ENCODE results near the gene AAR2.

The AAR2 gene

GRCh38 chr20:36279776-36280175 lies 43.5 kb downstream of the AAR2 start:
- DNase-seq (ENCODE audit: low spot score), result no peak

GRCh38 chr20:36281785-36282380 lies 45.6 kb downstream of the AAR2 start:
- no peak for DNase-seq (ENCODE audit: low spot score)

DNA sequence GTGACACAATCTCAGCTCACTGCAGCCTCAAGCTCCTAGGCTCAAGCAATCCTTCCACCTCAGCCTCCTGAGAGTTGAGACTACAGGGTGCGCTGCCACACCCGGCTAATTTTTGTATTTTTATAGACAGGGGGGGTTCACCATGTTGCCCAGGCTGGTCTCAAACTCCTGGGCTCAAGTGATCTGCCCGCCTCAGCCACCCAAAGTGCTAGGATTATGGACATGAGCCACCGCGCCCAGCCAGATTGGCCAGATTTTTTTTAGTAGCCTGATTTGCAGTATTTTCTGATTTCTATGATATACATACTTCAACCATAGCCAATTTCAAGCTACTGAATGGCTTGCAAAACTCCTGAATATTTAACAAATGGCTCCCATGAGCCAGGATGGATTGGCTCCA lies 48.5 kb downstream of the AAR2 start:
- no peak for DNase-seq (ENCODE audit: low spot score)

GRCh38 chr20:36285746-36286447 lies 49.6 kb downstream of the AAR2 start:
- DNase-seq (ENCODE audit: low spot score), result no peak

- DNase-seq (ENCODE audit: low spot score), result no peak
Observed at GRCh38 chr20:36297656-36298055, 61.4 kb downstream of the AAR2 start.

- DNase-seq (ENCODE audit: low spot score), result no peak
Observed at GRCh38 chr20:36298061-36298460, 61.8 kb downstream of the AAR2 start.

DNA sequence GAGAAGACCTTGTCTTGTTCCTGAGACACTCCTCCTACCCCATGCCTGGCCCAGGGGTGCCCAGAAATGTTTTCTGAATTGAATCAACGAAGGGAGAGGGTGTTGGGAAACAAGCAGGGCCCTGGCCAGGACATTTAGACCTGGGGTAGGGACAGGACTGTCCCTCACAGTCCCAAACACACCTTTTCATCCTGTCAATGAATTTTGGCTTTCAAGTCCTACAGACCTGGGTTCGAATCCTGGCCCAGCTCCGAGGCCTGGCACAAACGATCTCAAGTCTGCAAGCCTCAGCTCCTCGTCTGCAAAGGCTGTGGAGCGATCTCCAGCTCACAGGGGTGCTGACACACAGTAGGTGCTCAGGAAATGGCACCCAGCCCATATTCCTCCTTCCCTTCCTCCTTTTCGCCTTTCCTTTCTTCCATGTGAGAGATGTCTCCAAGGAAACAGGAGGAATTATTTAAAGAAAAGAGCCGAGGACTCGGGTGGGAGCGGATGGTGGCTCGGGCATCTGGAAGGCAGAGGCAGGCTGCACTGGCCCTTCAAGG lies 62.6 kb downstream of the AAR2 start:
- no peak for DNase-seq (ENCODE audit: low spot score)

DNA sequence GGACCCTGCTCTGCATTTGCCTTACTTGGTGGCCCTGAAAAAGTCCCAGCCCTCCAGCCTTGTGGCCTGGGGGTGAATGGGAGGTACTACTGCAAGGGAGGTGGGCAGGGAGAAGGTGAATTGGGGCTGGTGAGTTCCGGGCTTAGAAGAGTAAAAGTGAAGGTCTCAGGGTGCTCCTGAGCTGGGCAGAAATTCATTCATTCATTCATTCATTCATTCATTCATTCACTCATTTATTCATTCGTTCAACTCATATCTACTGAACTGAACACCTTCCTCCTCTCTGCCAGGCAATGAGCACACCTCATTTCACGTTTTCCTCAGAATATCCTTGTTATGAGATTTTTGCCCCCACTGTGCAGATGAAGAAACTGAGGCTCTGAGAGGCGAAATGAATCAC lies 63.2 kb downstream of the AAR2 start:
- no peak for DNase-seq (ENCODE audit: low spot score)

DNA sequence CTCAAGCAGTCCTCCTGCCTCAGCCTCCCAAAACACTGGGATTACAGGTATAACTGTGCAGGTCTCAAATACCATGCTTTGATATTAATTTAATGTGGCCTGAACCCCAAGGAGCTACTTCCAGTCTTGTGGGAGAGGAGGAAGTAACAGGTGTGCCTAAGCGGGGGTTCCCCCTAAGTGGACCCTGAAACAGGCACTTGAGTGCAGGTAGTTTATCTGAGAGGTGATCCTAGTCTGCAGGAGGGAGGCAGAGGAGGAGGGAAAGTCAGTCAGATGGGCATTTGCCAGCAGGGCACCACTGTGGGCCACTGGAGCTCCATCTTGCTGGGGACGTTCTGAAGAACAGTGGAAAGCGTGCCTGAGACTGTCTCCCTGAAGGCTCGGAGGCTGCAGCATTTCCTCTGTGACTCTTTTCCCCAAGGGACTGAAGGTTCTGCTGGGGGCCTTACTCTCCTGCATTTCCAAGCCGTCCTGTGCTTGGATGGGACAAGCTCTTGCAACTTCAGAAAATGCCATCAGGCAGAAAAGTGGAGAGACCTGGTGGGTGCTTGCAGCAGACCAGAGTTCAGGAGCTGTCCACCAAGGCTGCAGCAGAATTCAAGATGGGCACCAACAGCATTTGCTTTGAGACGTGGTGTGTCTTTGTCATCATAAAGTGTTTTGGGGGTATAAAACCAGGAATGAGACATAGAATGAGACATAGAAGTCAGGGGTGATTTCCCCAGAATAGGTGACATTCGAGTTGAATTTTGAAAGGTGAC lies 65.3 kb downstream of the AAR2 start:
- DNase-seq (ENCODE audit: low spot score), result no peak

DNA sequence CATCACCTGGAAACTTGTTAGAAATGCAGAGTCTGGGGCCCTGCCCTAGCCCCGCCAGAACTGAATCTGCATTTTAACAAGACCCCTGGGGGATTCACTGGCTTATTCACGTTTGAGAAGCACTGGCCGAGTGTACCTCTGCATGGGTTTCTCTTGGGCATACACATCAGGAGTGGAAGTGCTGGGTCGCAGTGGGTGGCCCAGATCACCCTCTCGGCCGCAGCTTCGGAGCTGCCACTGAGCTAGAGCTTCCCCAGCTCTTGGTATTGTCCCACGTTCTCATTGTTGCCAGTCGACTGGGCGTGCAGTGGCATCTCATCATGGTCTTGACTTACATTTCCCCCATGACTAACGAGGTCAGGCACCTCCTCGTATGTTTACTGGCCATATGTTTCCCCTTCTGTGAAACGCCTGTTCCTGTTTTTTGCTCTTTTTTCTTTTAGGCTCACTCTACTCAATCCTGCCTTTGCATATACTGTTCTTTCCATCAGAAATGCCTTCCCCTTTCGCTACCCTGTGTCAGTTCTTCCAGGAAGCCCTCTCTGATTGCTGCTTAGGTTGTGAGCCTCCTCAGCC lies 66.8 kb downstream of the AAR2 start:
- DNase-seq (ENCODE audit: low spot score), result no peak

DNA sequence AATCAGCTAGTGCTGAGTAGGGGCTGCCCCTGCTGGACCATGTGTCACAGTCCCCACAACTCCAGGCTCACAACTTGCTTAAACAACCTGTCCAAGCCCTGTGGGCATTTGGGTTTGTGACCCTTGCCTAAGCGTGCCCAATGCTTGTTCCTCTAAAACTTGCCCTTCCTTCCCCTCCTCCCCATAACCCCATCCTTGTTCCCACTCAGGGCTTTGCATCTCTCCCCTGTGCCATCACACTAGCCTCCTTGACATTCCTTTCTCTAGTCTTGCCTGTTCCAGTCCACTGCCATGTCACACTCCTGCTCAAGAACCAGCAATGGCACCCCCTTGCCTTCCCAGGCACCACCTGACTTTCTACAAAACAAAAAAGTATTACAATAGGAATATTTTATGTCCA lies 67.6 kb downstream of the AAR2 start:
- no peak for DNase-seq (ENCODE audit: low spot score)

DNA sequence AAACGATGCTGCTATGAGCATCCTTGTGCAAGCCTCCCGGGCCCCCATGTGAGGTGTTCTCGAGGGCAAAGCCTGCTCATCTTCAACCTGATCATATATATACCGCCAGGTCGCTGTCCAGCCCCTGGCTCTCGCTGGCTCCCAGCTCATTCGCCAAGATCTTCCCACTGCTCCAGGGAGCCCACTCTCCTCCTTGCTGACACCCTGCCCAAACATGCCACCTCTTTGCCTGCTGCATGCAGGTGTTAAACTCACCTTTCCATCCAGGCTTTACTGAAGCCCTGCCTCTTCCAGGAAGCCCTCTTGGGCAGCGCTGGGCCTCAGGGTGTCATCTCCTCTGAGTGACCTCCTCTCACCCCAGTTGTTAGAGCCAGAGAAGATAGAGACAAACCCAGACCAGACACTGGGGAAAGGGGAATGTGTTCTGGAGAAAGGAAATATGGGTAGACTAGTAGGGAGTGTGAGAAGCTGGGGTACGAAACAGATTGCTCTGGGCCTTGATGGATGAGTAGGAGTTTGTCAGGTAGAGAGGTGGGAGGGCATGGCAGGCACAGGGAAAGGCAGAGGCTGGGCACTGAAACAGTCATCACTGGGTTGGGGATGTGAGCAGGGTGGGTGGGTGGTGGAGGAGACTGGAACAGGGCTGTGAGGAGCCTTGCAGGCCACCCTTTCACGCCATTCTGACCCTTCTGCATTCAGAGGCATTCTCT lies 68.7 kb downstream of the AAR2 start:
- no peak for DNase-seq (ENCODE audit: low spot score)

DNA sequence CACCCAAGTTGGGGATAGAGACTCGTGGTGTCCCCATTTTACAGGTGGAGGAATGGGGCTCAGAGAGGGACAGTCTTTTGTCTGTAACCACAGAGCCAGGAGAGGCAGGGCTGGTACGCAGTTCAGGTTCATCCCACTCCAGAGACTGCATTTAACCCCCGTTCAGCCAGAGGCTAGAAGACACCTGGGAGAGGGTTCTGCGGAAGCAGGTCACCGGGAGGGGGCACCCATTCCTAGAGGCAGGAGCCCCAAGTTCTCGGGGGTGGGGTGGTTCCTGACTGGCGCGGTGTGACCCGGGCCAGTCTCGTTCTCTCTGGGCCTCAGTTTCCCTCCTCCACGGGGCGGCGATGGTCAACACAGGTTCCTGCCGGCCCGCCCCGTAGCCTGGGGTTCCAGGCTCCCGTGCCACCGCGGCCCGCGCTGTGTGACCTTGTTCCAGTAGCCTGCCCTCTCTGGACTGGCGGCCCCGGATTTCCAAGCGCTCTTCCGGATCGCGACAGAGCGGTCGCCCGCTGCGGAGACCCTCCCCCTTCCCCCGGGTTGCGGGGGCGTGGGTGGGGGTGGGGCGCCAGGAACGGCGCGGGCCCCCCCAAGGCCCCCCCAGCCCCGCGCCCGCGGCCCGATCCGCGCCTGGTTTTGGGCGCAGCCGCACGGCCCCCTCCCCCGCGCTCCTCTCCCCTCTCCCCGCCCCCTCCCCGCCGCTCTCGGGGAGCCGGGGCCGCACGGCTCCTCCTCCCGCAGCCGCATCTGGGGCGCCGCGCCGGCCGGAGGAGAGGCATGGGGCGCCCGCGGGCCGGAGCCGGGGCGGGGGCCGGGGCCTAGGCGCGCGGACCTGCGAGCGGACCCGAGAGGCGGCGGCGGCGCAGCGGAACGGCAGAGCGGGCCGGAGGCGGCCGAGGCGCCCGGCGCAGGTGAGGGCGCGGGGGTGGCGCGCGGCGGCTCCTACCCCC lies 69.6 kb downstream of the AAR2 start, which contains the start of gene DLGAP4:
TSS of gene DLGAP4 (plus strand) at position 738 of the 950 bp plus-strand sequence. CDS start 125,379 bp downstream, outside the sequence.
- no peak for DNase-seq (ENCODE audit: low spot score)
